Peyer's patch (tissue), 4 donors: ENCODE results near the gene NHLRC1.

Source experiments
- CTCF ChIP-seq, 6 experiments: fragments of 450-650 bp in 4 of 6; fragments of 200-600 bp in 2 of 6; sonication (generic) in 1 of 6; IDR thresholded peaks; one replicate each; pipeline ENCODE4 v1.5.1; 2017 to 2019; ENCODE audit warnings: antibody characterized with exemption in 6 of 6, mild to moderate bottlenecking in 3 of 6, moderate library complexity in 1 of 6
- POLR2A ChIP-seq, 2 donors: fragments of 450-650 bp; IDR thresholded peaks; one replicate each; pipeline ENCODE4 v1.5.1; 2017; ENCODE audit warnings: antibody characterized with exemption in 2 of 2, mild to moderate bottlenecking in 2 of 2, moderate library complexity in 2 of 2

DNA sequence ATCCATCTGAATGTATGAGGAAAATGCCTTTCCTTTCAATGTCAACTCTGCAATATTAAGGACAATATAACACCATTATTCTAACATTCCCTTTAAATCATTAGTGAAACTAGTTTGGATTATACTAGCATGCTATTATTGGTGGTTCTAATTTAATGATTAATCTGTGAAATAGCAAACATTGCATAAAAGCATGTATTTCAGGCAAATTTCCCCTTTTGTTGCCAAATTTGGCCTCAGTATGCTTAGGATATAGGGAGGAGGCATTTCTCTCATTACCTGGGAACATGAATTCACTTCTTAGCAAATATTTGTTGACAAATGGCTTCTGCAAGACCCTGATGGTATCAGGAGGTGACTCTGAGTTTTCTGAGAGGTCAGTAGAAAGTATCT lies 30.8 kb upstream of the NHLRC1 start:
- TF ChIP-seq CTCF (IDR thresholded peaks at IDR 0.05) (no peak), POLR2A (IDR thresholded peaks at IDR 0.05) (no peak)
